SU-DHL-6 (cell line): ENCODE data around the gene KRTDAP.

ENCODE experiments used
- EZH2phosphoT487 ChIP-seq: fragments of 200-600 bp; sonication (generic), shearing (Covaris generic); conservative IDR thresholded peaks from 2 replicates; pipeline ENCODE4 v1.6.1; 2018; ENCODE audit warnings: mild to moderate bottlenecking, antibody characterized with exemption, low read length, moderate library complexity, mixed read lengths
- TF ChIP-seq, protein P1 (sequence below): fragments of 200-600 bp; sonication (generic); IDR thresholded peaks from one replicate; pipeline ENCODE4 v1.5.1; 2017; ENCODE audit warnings: antibody characterized with exemption, mild to moderate bottlenecking, low read length, moderate library complexity; ENCODE audit not compliant: insufficient read depth, poor library complexity, severe bottlenecking

DNA sequence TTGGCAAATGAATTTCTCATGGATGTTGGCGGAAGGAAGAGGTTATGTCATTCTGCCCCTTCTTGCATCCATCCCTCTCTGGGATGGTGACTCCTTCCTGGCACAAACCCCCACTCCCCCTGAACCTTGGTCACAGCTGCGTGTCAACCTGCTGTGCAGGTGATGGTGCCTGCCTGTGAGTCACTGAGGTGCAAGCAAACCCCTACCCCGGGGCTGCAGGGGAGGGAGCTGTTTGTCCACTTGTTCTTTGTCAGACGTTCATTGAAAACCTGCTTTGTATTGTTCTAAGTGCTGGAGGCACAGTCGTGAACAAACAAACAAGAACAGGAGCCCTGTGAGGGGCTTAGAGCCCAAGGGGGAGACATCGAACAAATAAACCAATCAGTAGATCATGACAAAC, 41.0 kb upstream of the KRTDAP start:
- TF ChIP-seq, protein P1, sequence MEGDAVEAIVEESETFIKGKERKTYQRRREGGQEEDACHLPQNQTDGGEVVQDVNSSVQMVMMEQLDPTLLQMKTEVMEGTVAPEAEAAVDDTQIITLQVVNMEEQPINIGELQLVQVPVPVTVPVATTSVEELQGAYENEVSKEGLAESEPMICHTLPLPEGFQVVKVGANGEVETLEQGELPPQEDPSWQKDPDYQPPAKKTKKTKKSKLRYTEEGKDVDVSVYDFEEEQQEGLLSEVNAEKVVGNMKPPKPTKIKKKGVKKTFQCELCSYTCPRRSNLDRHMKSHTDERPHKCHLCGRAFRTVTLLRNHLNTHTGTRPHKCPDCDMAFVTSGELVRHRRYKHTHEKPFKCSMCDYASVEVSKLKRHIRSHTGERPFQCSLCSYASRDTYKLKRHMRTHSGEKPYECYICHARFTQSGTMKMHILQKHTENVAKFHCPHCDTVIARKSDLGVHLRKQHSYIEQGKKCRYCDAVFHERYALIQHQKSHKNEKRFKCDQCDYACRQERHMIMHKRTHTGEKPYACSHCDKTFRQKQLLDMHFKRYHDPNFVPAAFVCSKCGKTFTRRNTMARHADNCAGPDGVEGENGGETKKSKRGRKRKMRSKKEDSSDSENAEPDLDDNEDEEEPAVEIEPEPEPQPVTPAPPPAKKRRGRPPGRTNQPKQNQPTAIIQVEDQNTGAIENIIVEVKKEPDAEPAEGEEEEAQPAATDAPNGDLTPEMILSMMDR, result no peak
- no peak for TF ChIP-seq EZH2phosphoT487
